Left lobe of liver (tissue), 2 donors: ENCODE measurements around the gene MXD4. TPM values are rescaled to one million over a fixed set of nuclear protein-coding genes. Genes with fewer than 3 reads are reported as not detected.

Experiments used
- ATAC-seq: fragments of 200-7000 bp; cut with Tn5 transposase; one replicate; pipeline ENCODE4 v1.9.1; 2020; ENCODE audit warnings: mild to moderate bottlenecking, moderate library complexity
- DNase-seq: peaks from one replicate; pipeline ENCODE4 v3.0.0-alpha.2; 2020; ENCODE audit warnings: low spot score
- total RNA-seq: library from RNA; stranded (reverse); gene quantifications from one replicate; pipeline ENCODE4 v1.2.1, GENCODE V29; 2021
- donor health status: DM: no; HTN: no; CAD: no; lungs with moderate emphysema.
- donor health status: DM: no; HTN: yes; CAD: no.

The MXD4 gene, protein sequence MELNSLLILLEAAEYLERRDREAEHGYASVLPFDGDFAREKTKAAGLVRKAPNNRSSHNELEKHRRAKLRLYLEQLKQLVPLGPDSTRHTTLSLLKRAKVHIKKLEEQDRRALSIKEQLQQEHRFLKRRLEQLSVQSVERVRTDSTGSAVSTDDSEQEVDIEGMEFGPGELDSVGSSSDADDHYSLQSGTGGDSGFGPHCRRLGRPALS
- 23.6 TPM for total RNA-seq

DNA sequence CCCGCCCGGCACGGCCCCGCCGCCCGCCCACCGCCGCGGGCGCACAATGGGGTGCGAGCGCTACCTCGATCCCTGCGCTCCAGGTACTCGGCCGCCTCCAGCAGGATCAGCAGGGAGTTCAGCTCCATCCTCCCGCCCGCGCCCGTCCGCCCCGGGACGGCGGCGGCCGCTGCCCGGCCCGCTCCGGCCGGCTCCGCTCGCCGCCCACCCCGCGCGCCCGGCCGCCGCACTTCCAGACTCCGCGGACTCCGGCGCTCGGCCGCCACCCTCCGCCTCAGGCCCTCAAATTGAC is at the start of gene MXD4:
Gene MXD4, minus strand, starts transcription at position 257 of the 292 bp plus-strand sequence. Its CDS starts 129 bp downstream, at position 128.
- no peak for DNase-seq
- no peak for ATAC-seq

DNA sequence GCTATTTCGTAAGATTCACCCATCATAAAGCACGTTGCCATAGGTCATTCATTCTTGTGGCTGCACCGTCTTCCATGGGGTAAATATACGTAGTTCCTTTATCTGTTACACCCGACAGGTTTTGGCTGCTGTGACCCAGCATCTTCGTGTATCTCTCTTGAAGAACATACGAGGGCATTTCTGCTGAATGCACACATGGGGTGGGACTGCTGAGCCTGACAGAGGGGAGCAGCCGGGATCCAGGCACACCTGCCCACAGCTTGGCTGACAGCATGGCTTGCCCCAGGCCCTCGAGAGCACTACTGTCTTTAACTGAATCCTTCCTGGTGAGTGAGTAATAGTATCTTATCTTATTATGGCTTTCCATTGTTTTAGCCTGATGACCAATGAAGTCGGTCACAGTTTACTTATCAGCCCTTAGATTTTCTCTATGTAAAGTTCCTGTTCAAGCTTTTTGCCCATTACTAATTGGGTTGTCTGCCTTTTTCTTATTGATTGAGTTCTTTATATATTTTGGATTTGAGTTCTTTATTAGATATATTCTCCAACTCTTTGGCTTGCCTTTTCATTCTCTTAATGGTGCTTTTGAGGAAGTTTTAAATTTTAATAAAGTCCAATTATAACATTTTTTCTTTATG is 45.0 kb upstream of the MXD4 start:
- no peak for ATAC-seq
- no peak for DNase-seq

DNA sequence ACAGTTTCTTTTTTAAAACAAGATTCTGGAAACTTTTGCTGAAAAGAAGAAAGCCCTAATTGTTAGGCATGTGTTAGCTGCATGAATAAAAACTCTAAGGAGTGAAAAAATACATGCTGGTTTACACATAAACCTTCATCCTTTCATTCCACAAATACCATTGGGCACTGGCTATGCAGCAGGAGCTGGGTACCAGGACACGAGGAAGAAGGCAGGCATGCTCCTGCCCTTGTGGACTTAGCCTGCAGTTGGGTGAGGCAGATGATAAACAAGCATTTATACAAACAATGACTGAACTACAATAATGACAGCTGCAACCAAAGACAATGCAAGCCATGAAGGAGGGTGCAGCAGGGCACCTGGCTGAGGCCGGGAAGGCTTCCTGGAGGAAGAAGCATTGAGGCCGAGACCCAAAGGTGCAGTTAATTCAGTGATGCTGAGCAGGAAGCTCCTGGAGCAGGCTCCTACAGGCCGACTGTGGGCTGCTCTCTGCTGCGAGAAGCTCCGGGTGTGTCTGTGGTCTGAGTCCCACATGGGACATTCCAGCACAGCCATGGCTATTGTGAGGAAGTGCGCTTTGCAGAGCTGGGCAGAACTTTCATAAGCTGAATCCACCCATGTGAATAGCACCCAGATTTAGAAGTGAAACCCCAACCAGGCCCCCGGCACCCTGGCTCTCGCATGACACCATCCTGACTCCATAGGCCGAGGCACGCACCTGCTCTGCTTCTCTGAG is 44.0 kb upstream of the MXD4 start:
- DNase-seq: no peak
- no peak for ATAC-seq

DNA sequence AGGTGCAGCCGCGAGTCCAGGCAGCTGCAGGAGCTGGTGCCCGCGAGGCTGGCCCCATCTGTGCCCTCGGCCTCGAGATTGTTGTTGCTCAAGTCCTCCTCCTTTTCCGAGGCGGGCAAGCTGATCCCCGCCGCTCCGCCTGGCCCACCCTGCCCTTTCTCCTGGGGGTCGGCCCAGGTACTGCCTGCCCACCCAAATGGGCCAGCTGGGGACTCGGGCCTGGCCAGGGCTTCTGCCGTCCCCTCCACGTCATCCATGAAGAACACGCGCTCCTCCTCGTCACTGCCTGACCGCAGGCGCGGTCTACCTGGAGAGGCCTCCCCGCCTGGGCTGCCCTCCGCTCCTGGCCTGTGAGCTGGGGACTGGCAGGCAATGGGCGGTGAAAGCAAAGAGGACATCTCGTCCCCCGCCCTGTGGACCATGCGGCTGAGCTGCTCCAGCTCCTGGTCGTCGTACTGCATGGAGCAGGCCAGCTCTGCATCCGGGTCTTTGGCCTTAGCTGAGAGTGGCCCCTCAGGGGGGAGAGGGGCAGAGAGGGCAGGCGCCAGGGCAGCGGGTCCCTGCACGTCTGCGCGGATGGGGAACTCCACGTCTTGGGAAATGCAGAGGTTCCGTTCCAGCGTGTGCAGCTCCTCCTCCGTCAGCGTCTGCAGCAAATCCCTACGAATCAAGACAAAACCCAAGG is 43.1 kb upstream of the MXD4 start:
- ATAC-seq (no peak), DNase-seq (peak; percentile 41)

DNA sequence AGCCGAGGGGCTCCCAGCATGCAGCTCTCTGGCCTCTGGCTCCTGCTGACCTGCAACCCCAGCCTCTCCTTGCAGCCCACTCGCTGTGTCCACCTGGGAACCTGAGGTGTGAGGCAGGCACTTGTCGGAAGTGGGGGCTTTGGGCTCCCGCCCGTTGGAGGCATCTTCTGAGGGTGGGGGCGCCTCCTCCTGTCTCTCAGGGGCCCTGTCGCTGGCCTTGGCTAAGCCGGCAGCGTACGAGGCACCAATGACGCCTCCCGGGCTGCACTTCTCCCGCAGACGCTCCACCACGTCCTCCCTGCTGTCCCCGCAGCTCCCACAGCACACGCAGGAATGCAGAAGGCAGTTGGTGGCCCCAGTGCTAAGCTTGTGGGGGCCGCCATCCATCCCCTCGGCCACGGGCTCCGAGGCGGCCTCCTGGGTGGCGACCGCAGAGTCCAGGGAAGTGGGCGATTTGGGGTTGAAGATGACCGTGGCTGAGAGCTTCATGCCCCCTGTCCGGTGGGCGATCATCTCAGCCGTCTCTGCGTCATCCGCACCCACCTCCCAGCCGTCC is 42.5 kb upstream of the MXD4 start:
- ATAC-seq (no peak), DNase-seq (peak; percentile 36)

DNA sequence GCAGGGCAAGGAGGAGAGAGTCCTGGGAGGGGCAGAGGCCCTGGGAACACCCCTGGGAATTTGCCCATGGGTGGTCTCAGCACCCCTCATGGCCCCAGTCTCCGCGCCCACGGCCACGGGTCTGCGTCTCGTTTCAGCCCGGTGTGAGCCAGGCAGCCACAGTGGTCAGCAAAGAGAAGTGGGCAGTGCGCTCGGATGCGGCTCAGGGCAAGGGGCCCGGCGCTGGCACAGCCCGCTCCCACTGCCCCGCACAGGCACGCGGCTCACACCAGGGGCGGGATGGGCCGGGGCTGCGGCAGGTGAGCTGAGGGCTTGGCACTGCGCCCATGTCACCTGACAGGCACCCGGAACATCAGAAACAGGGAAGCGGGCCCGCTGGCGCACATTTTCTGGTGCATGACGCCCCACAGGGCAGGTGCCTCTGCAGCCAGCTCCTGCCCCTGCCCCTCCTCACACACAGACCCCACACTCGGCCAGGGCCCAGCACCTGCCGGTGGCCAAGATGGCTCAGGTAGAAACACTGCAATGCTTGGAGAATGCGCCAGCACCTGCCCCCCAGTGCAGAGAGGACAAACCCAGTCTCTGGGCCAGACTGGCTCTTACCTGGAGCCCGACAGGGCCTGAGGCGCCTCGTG is 41.9 kb upstream of the MXD4 start:
- DNase-seq (peak; percentile 45), ATAC-seq (no peak)

DNA sequence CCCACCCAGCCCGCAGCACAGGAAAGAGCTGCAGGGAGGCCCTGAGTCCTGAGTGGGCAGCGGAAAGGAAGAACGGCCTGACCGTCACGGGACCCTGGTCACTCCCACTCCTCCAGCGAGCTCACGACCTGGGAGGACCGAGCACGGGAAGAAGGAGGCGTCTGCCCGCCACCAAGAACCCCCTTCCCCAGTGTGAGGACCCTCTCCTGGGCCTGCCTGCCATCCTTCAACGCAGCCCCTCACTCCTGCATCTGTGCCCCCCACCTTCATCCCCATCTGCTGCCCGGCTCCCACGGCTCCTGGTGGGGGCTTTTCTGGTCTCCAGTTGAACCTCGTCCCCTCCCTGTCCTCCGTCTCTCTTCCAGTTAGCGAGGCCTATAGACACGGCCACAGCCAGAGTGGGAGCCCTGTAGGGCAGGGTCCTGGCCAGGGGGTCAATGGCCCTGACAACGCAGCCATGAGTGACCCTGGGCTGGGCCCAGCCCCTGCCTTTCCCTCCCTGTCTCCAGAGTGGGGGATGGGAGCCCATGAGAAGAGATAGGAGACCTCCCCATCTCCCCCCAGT is 41.3 kb upstream of the MXD4 start:
- DNase-seq (peak; percentile 31), ATAC-seq (no peak)

DNA sequence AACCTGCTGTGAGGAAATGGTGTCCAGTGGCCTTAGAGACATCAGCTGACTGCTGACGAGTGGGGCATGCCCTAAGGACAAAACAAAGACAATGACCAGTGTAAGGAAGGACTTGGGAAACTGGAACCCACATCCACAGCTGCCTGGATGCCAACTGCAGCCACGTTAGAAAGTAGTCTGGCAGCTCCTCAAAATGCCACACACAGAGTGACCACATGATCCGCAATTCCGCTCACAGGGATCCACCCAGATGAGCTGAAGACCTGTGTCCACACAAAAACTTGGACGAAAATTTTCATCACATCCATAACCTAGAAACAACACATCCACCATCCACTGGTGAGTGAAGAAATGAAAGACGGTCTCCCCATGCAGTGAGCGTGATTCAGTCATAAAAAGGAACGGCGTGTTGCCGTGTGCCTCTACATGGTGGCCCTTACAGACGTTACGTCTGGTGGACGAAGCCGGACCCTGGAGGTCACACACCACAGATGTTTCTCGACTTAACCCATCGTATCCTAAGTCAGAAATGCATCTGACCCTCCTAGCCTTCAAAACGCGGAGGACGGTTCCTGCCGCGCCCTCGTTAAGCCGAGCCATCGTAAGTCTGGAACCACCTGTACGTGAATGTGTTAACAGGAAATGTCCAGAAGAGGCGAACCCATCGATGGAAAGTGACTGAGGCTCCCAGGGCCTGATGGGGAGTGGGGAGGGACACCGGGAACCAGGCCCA is 40.6 kb upstream of the MXD4 start:
- DNase-seq (peak; percentile 28), ATAC-seq (no peak)

DNA sequence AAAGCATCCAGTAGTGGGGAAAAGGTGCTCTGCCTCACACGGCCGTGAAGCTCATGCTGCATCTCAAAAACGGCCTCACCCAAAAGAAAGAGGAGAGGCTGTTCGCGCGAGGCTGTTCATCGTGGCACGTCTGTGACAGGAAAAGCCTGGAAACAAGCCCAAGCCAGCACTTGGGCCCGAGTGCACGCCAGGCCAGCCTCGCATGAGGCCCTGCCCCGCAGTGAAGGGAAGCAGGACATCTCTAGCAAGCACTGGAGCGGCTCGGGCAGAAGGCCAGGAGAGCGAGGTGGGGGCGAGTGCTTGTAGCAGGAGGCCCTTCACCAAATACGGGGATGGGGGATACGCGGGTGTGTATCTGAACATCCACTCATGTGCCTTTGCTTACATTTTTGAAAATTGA is 39.9 kb upstream of the MXD4 start:
- DNase-seq (peak; percentile 15), ATAC-seq (no peak)

DNA sequence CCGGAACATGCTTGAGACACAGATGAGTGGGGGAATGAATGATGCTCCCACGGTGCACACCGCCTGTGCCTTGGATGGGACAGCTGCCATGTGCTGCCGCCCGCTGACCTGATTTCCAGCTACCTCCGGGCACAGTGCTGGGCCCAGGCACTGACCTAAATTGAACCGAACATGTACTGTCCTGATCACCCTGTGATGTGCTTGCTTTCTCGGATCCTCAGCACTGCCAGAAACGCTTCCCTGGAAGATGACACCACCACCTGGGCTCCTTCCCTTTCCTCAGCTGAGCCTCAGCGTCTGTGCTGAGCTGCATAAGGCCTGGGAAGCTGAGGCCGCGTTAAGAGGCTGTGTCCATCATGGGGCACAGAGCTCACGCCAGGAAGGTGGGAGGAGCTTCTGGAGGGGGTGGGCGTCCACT is 39.3 kb upstream of the MXD4 start:
- DNase-seq: peak; percentile 11
- no peak for ATAC-seq

DNA sequence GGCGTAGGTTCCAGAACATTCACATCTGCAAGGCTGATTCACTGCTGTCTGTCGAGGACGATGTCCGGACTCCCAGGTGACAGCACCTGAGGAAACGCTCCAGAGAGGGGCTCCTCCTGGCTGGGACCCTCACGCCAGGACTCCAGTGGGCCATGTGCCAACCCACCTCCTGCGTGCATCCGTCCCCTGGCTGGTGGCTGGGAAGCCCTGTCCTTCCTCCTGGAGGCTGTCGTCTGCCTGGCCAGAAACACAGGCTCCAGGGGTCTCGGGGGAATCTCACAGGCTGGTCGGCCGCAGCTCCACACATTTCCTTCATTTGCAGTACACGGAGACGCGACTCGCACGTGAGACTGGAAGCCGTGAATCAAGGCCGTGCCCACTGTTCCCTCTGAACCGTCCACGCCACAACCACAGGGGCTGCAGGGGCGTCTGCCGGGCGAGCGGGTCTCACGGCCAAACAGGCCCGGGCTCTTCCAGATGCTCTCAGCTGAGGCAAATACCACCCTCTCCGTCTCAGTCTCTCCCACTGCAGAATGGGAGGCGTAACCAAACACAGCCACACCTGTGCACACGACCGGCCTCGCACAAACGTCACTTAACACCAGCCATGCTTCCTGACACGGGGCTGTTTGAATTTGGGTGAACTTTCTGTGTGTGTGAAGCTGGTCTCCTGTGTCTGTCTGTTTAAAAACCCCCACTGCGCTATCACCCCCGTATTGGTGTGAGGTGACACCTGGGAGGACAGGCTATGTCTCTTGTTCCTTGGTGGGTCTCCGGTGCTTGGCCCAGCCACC is 38.7 kb upstream of the MXD4 start:
- ATAC-seq (no peak), DNase-seq (peak; percentile 41)

DNA sequence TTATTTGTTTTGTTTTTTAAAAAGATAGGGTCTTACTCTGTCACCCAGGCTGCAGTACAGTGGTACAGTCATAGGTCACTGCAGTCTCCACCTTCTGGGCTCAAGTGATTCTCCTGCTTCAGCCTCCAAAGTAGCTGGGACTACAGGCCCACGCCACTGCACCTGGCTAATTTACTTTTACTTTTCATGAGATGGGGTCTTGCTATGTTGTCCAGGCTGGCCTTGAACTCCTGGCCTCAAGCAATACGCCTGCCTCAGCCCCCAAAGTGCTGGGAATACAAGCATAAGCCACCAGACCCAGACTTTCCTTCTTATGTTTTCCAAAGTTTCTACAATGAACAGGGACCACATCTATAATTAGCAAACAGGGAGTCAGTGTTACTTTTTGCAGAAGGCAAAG is 37.9 kb upstream of the MXD4 start:
- peak; percentile 14 for DNase-seq
- no peak for ATAC-seq

DNA sequence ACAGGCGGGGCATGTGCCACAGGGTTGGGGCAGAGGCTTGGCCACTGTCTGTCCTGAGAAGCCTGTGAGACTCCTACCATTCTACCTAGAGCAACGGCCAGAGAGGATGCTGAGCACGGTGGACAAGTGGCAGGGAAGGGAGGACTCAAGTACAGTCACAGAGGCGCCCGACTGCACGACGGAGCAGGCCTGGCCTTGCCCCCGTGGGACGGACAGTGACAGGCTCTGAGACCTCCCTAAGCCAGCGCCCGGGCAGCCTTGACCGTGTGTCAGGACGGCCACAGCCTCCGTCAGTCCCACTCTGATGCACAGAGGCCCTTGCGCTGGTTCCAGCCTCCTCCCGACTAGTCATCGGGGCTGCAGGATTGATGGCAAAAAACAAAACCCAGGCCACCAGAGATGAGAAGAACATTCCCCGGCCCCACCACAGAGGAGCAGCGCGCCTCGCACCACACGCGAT is 36.7 kb upstream of the MXD4 start:
- ATAC-seq (no peak), DNase-seq (peak; percentile 40)

DNA sequence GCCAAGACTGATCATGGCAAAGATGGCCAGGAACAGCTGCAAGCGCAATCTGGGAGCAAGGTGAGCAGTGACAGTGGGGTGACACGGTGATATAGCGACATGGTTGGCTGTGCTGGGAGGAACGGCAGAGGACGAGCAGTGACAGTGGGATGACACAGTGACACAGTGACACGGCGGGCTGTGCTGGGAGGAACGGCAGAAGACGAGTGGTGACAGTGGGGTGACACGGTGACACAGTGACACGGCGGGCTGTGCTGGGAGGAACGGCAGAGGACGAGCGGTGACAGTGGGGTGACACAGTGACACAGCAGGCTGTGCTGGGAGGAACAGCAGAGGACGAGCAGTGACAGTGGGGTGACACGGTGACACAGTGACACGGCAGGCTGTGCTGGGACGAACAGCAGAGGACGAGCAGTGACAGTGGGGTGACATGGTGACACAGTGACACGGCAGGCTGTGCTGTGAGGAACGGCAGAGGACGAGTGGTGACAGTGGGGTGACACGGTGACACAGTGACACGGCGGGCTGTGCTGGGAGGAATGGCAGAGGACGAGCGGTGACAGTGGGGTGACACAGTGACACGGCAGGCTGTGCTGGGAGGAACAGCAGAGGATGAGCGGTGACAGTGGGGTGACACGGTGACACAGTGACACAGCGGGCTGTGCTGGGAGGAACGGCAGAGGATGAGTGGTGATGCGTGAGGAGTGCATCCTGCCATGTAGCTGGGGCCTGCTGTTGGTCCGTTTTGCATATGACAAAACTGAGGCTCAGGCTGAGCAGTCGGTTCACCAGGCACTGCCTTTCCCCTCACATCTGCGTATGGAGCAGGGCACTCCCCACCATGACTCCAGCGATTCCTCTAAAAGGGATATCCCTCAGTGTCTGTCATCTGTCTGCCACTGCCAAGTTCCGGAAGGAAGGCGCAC is 36.0 kb upstream of the MXD4 start:
- ATAC-seq (no peak), DNase-seq (peak; percentile 15)

DNA sequence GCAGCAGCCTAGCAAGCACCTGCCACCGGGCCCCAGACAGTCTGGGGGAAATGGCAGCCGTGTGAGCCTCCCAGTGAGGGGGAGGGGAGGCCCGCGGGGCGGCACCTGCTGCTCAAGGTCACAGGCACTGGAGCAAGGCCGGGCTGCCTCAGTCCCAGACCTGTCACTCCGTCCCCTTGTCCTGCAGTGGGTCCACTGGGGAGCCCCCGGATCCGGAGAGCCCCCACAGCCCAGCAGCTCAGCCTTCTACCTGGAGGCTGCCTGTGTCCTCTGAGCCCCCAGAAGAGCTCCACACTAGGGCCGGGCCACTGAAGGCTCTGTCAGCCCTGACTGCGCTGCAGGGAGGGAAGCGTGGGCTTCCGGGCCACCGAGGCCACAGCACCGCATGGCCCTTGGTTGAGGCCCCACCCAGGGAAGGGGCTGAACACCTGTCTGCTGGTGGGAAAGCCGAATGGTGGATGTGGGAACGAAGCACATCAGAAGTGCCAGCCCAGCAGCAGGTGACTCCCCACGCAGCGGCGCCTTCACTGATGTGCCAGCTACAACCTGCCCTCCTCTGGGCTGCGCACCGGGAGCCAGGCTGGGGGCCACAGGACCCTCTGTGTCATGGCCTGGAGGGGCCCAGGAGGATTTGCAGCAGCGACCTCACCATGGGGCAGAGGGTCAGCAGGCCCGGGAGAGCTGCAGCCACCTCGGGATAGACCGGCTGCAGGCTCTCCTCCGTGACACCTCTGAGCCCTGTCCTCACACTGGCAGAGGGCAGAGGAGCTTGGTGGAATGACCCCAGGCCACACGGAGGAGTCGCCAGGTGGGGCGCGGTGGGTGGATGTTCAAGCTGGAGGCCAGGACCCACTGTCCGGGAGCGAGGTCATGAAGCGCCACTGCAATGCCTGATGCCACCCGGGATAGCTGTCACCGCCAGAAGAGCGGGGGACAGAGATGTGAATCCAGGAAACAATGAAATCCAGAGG is 35.0 kb upstream of the MXD4 start:
- ATAC-seq: no peak
- peak; percentile 41 for DNase-seq

DNA sequence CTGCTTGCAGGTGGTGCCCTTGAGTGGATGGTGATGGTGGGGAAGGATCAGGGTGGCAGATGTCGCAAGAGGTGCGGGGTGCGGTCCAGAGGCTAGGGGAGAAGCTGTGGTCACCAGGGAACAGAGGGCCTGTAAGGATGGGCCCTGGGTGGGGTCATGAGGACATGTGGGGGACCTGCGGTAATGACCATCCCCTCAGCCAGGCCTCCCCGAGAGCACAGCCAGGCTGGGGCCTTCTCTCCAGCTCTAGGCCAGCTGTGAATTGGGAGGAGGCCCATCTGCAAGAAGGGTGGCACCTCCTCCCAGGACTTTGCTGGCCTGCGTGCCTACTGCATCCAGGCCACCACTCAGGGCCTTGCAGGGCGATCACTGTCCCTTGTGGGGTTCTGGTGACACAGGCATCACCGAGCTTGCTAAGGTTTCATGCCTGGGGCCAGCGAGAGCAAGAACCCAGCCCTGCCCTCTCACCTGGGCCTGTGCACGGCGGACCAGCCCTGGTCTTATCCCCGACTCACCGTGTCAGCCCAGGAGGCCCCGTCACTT is 34.1 kb upstream of the MXD4 start:
- no peak for ATAC-seq
- DNase-seq: peak; percentile 35

DNA sequence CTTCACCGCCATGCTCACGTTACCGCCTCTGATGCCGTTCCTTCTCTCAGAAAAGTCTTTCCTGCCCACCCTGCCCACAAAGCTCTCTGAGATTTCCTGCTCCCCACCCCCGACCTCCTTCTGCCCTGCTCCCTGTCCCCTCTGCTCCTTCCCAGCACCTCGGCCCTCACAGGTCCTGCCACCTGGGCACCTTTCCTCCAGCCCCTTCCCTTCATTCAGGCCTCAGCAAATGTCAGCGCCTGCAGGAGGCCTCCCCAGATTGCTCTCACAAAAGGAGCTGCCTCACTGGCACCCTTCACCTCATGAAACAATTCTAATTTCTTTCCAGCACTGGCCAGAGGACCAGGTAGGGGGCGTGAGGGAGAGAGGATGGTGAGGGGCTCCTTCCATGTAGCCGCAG is 33.6 kb upstream of the MXD4 start:
- no peak for ATAC-seq
- peak; percentile 15 for DNase-seq
